GM23338 (cell line): ENCODE measurements around the gene NPL.
A peak's percentile ranks its signal among the peaks of the same experiment; 100 is the strongest.

ENCODE experiments used
- CREB1 ChIP-seq: fragments of 250-450 bp; sonication (Bioruptor Pico); IDR thresholded peaks from 2 replicates; pipeline ENCODE4 v1.5.0; 2020; ENCODE audit warnings: low read depth, mild to moderate bottlenecking, moderate library complexity
- EZH2 ChIP-seq: fragments of 200-600 bp; sonication (generic); IDR thresholded peaks from one replicate; pipeline ENCODE4 v1.8.0; 2017; ENCODE audit warnings: antibody characterized with exemption, mild to moderate bottlenecking, low read depth; ENCODE audit not compliant: unreplicated experiment
- EZH2phosphoT487 ChIP-seq: fragments of 200-600 bp; sonication (generic); IDR thresholded peaks from one replicate; pipeline ENCODE4 v1.8.1; 2018; ENCODE audit warnings: antibody characterized with exemption; ENCODE audit not compliant: unreplicated experiment
- JUNB ChIP-seq: IDR thresholded peaks from one replicate; pipeline ENCODE4 v1.6.1; 2016; ENCODE audit warnings: antibody characterized with exemption; ENCODE audit not compliant: unreplicated experiment
- POLR2AphosphoS5 ChIP-seq: IDR thresholded peaks from 2 replicates; pipeline ENCODE4 v1.6.1; 2016; ENCODE audit warnings: antibody characterized with exemption, low read depth
- ZNF114 ChIP-seq: fragments of 250-450 bp; sonication (Bioruptor Pico); IDR thresholded peaks from 2 replicates; pipeline ENCODE4 v1.5.0; 2020; ENCODE audit warnings: mild to moderate bottlenecking, moderate library complexity
- ZNF331 ChIP-seq: fragments of 250-450 bp; sonication (Bioruptor Pico); IDR thresholded peaks from 2 replicates; pipeline ENCODE4 v1.5.0; 2020; ENCODE audit warnings: low read depth, mild to moderate bottlenecking, moderate library complexity
- ZNF462 ChIP-seq: fragments of 250-450 bp; sonication (Bioruptor Pico); IDR thresholded peaks from 2 replicates; pipeline ENCODE4 v1.5.0; 2020; ENCODE audit warnings: mild to moderate bottlenecking, moderate library complexity
- TF ChIP-seq, protein P1 (sequence below), 2 experiments: fragments of 200-600 bp in 1 of 2; sonication (generic) in 1 of 2; conservative IDR thresholded peaks; 2 replicates each; pipeline versions ENCODE4 v1.5.1 to v1.6.1; 2016 to 2017; ENCODE audit warnings: antibody characterized with exemption in 2 of 2, low read depth in 2 of 2, mild to moderate bottlenecking in 2 of 2, moderate library complexity in 1 of 2
- TF ChIP-seq, protein P2 (sequence below): IDR thresholded peaks from one replicate; pipeline ENCODE4 v1.6.1; 2018; ENCODE audit warnings: antibody characterized with exemption; ENCODE audit not compliant: unreplicated experiment

DNA sequence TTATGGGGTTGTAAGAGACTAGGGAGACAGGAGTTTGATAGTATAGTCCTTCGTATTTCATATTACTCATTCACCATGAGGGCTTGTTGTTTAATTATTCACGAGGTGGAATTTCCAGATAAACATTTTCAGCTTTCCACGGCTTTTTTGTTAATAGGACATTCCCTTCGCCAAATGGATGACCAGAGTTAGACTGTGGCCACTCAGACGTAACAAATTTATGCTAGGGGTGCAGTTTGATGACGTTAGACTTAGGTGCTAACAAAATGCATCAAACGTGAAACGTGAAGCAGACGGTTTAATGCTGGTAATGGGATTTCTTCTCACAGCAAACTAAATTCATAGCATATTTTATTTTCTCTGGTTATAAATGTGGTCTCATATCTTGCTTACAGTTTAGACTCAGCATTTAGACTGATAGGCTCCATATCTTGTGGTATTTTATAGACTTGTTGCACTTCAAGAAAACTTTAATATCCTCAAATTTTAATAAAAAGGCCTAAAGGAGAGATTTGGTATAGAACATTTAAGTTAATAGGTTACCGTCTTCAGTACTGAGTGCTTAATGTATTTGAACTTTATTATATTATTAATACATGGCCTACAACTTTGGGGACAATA lies 51.9 kb downstream of the NPL start:
- TF ChIP-seq, protein P1, sequence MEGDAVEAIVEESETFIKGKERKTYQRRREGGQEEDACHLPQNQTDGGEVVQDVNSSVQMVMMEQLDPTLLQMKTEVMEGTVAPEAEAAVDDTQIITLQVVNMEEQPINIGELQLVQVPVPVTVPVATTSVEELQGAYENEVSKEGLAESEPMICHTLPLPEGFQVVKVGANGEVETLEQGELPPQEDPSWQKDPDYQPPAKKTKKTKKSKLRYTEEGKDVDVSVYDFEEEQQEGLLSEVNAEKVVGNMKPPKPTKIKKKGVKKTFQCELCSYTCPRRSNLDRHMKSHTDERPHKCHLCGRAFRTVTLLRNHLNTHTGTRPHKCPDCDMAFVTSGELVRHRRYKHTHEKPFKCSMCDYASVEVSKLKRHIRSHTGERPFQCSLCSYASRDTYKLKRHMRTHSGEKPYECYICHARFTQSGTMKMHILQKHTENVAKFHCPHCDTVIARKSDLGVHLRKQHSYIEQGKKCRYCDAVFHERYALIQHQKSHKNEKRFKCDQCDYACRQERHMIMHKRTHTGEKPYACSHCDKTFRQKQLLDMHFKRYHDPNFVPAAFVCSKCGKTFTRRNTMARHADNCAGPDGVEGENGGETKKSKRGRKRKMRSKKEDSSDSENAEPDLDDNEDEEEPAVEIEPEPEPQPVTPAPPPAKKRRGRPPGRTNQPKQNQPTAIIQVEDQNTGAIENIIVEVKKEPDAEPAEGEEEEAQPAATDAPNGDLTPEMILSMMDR (conservative IDR thresholded peaks at IDR 0.05; ENCODE audit: low read depth in 2 of 2) = no peak
- TF ChIP-seq CREB1 (CRISPR knock-in tag) = 0 out of 2 replicates have a peak, but pooled peaks have one; percentile 35
- no peak for TF ChIP-seq EZH2phosphoT487
- TF ChIP-seq POLR2AphosphoS5 = no peak
- TF ChIP-seq EZH2 = no peak
- TF ChIP-seq, protein P2, sequence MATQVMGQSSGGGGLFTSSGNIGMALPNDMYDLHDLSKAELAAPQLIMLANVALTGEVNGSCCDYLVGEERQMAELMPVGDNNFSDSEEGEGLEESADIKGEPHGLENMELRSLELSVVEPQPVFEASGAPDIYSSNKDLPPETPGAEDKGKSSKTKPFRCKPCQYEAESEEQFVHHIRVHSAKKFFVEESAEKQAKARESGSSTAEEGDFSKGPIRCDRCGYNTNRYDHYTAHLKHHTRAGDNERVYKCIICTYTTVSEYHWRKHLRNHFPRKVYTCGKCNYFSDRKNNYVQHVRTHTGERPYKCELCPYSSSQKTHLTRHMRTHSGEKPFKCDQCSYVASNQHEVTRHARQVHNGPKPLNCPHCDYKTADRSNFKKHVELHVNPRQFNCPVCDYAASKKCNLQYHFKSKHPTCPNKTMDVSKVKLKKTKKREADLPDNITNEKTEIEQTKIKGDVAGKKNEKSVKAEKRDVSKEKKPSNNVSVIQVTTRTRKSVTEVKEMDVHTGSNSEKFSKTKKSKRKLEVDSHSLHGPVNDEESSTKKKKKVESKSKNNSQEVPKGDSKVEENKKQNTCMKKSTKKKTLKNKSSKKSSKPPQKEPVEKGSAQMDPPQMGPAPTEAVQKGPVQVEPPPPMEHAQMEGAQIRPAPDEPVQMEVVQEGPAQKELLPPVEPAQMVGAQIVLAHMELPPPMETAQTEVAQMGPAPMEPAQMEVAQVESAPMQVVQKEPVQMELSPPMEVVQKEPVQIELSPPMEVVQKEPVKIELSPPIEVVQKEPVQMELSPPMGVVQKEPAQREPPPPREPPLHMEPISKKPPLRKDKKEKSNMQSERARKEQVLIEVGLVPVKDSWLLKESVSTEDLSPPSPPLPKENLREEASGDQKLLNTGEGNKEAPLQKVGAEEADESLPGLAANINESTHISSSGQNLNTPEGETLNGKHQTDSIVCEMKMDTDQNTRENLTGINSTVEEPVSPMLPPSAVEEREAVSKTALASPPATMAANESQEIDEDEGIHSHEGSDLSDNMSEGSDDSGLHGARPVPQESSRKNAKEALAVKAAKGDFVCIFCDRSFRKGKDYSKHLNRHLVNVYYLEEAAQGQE = no peak
- no peak for TF ChIP-seq ZNF114 (CRISPR knock-in tag)
- TF ChIP-seq ZNF462 = no peak
- TF ChIP-seq ZNF331 (CRISPR knock-in tag) = no peak
- TF ChIP-seq JUNB = no peak
